ENCODE results near the gene CFAP77.

DNA sequence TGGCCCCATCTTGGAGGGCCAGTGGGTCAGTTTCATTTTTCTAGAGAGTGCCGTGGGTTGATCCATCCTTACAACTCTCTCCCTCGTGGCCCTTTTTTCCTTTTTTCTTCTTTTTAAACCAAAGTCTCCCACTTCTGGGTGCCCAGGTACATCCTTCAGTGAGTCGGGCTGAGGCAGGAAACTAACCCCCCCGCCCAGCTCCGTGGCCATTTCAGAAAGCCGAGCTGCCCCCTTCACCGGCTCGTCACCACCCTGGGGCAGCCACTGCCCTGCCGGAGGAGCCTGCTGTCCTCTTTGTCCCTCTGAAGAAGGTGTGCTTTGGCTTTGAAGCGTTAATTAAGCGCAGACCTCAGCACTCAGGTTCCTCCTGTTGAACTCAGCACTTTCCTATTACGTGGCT is 5.2 kb downstream of the CFAP77 start:
- TF ChIP-seq, protein P1, sequence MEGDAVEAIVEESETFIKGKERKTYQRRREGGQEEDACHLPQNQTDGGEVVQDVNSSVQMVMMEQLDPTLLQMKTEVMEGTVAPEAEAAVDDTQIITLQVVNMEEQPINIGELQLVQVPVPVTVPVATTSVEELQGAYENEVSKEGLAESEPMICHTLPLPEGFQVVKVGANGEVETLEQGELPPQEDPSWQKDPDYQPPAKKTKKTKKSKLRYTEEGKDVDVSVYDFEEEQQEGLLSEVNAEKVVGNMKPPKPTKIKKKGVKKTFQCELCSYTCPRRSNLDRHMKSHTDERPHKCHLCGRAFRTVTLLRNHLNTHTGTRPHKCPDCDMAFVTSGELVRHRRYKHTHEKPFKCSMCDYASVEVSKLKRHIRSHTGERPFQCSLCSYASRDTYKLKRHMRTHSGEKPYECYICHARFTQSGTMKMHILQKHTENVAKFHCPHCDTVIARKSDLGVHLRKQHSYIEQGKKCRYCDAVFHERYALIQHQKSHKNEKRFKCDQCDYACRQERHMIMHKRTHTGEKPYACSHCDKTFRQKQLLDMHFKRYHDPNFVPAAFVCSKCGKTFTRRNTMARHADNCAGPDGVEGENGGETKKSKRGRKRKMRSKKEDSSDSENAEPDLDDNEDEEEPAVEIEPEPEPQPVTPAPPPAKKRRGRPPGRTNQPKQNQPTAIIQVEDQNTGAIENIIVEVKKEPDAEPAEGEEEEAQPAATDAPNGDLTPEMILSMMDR (tag by site-specific recombination; IDR thresholded peaks at IDR 0.05) = no peak
- TF ChIP-seq ZNF660 (tag by site-specific recombination; IDR thresholded peaks at IDR 0.05) = no peak
- no peak for TF ChIP-seq EGR2 (tag by site-specific recombination; IDR thresholded peaks at IDR 0.05; ENCODE audit: low read depth)
- TF ChIP-seq ZNF274 (IDR thresholded peaks at IDR 0.05; ENCODE audit: low read length) = no peak
- no peak for TF ChIP-seq ZNF274 (tag by site-specific recombination; IDR thresholded peaks at IDR 0.05; ENCODE audit: borderline replicate concordance)
- no peak for TF ChIP-seq YY1 (tag by site-specific recombination; IDR thresholded peaks at IDR 0.05)
- TF ChIP-seq ZNF239 (tag by site-specific recombination; IDR thresholded peaks at IDR 0.05) = no peak
- no peak for TF ChIP-seq ZSCAN30 (tag by site-specific recombination; IDR thresholded peaks at IDR 0.05)
